Fibroblast of villous mesenchyme (primary cell): Measurements from ENCODE around the gene USP7. TPM values are rescaled to one million over a fixed set of nuclear protein-coding genes. Genes with fewer than 3 reads are reported as not detected.

Experiments used
- DNase-seq: peaks from one replicate; pipeline ENCODE4 v3.0.0-alpha.2; 2010; ENCODE audit warnings: low read depth
- H3K4me3 ChIP-seq: 2 replicates; pipeline ENCODE4 v1.5.1; 2011; ENCODE audit warnings: low read depth, mild to moderate bottlenecking, low read length
- CTCF ChIP-seq: IDR thresholded peaks from 2 replicates; pipeline ENCODE4 v1.5.1; 2012; ENCODE audit warnings: low read depth, mild to moderate bottlenecking, low read length; ENCODE audit not compliant: insufficient read depth
- total RNA-seq: library from RNA; depleted of rRNA; stranded (reverse); fragments of >200 nt; gene quantifications from 2 replicates; pipeline ENCODE4 v1.2.3, GENCODE V29; 2012

USP7 gene
- total RNA-seq, 1 donor, result 54.4 TPM

- DNase-seq, result no peak
- no peak for TF ChIP-seq CTCF
- no peak overlapping the region for H3K4me3 ChIP-seq
These were observed 76.3 kb downstream of the USP7 start for GRCh38 chr16:8887431-8887765.

- H3K4me3 ChIP-seq, result no peak overlapping the region
- TF ChIP-seq CTCF, result no peak
- no peak for DNase-seq
These were observed 76.9 kb downstream of the USP7 start for GRCh38 chr16:8886593-8887430.

- no peak overlapping the region for H3K4me3 ChIP-seq
- peak; percentile 58 for DNase-seq
- TF ChIP-seq CTCF, result no peak
These were observed 77.8 kb downstream of the USP7 start for GRCh38 chr16:8885674-8886592.

- DNase-seq, result no peak
- no peak for TF ChIP-seq CTCF
- H3K4me3 ChIP-seq, result no peak overlapping the region
These were observed 80.9 kb downstream of the USP7 start for GRCh38 chr16:8882725-8883377.

GRCh38 chr16:8882041-8882617 lies 81.6 kb downstream of the USP7 start, which contains the start of gene LITAFD:
LITAFD (plus strand) TSS chr16:8882351; CDS start chr16:8884356, 2,005 bp downstream.
- DNase-seq, result no peak
- no peak within 1 kb of the TSS for H3K4me3 ChIP-seq
- no peak for TF ChIP-seq CTCF

GRCh38 chr16:8880839-8881510 lies 82.7 kb downstream of the USP7 start:
- H3K4me3 ChIP-seq, result no peak overlapping the region
- no peak for DNase-seq
- no peak for TF ChIP-seq CTCF
